Prostate gland (tissue), 2 donors: ENCODE data around the gene RASD2.

Experiments
- POLR2A ChIP-seq: fragments of 450-650 bp; IDR thresholded peaks from one replicate; pipeline ENCODE4 v1.6.1; 2016; ENCODE audit warnings: antibody characterized with exemption, mild to moderate bottlenecking
- POLR2AphosphoS5 ChIP-seq: sonication (generic); formaldehyde crosslinking; IDR thresholded peaks from one replicate; pipeline ENCODE4 v1.6.1; 2017; ENCODE audit warnings: antibody characterized with exemption
- TF ChIP-seq, protein P1 (sequence below), 4 experiments: fragments of 200-600 bp in 2 of 4; fragments of 450-650 bp in 2 of 4; sonication (generic) in 2 of 4; IDR thresholded peaks; 1 replicate in 3 of 4; 2 replicates in 1 of 4; pipeline ENCODE4 v1.5.1; 2016 to 2019; ENCODE audit warnings: antibody characterized with exemption in 4 of 4, mild to moderate bottlenecking in 2 of 4, moderate library complexity in 2 of 4

DNA sequence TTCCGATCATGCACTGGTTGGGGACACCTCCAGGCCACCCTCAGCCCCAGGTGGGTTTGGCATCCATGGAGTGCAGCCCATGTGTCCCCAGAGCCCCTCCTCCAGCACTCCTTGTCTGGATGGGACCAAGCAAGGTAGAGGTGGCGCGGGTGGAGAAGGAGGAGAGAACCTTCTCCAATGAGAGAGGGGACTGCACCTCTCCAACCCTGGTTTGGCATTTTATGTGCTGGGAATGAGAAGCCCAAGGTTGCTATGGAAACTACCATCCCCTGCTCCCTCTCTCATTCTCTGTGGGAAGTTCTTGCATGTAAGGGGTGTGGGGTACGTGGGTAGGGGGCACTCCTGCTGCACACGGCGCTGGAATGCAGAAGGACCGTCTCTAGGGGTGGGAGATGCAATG, 21.8 kb upstream of the RASD2 start:
- TF ChIP-seq, protein P1, sequence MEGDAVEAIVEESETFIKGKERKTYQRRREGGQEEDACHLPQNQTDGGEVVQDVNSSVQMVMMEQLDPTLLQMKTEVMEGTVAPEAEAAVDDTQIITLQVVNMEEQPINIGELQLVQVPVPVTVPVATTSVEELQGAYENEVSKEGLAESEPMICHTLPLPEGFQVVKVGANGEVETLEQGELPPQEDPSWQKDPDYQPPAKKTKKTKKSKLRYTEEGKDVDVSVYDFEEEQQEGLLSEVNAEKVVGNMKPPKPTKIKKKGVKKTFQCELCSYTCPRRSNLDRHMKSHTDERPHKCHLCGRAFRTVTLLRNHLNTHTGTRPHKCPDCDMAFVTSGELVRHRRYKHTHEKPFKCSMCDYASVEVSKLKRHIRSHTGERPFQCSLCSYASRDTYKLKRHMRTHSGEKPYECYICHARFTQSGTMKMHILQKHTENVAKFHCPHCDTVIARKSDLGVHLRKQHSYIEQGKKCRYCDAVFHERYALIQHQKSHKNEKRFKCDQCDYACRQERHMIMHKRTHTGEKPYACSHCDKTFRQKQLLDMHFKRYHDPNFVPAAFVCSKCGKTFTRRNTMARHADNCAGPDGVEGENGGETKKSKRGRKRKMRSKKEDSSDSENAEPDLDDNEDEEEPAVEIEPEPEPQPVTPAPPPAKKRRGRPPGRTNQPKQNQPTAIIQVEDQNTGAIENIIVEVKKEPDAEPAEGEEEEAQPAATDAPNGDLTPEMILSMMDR (IDR thresholded peaks at IDR 0.05) = no peak
- no peak for TF ChIP-seq POLR2A
- TF ChIP-seq POLR2AphosphoS5 = no peak
